ENCODE data around the gene RCN2. TPM values are rescaled to one million over a fixed set of nuclear protein-coding genes. Genes with fewer than 3 reads are reported as not detected.

The RCN2 gene
- total and polyA plus RNA-seq, 7 experiments from 2014 or later, result 16.7 to 45.7 (median 28.5) TPM

- ChIA-PET POLR2A (interaction anchor here (0.6 to 3.3 kb wide), 6 partner anchors 9 to 93 kb away, joined by 3 to 28 read pairs (median 4); partner anchors contain the start of genes PSTPIP1 and RCN2), CTCF (interaction anchor here (0.7 kb wide), 1 partner anchor 589 kb away, joined by 3 read pairs; no protein-coding TSS in a partner anchor)
- H3K4me1 ChIP-seq (ENCODE audit: control insufficient read depth in 2 of 2, insufficient read depth in 2 of 2, low read length in 2 of 2), result peaks cover 8 to 26% of the 10 kb centered on the region in 2 donors
- H3K9me3 ChIP-seq (ENCODE audit: control insufficient read depth in 2 of 3, low read length in 3 of 3), result no peaks in the 10 kb centered on the region
- no peaks in the 10 kb centered on the region for H3K27me3 Mint-ChIP-seq
- H3K4me1 Mint-ChIP-seq, result peaks cover 18 to 43% (median 36%) of the 10 kb centered on the region in 7 donors
- no peaks in the 10 kb centered on the region for H3K27me3 ChIP-seq (ENCODE audit: control insufficient read depth in 2 of 2, insufficient read depth in 2 of 2, low read length in 2 of 2)
- peak within 1 kb of the TSS; percentile 93 to 99 (median 97) for H3K27ac Mint-ChIP-seq
- DNase-seq, result peak; percentile 84 to 94 (median 90)
- ATAC-seq, result peak; percentile 95
- H3K36me3 ChIP-seq (ENCODE audit: control insufficient read depth in 2 of 3, insufficient read depth in 3 of 3, low read length in 3 of 3), result peaks cover 0 to 5% (median 0%) of the 10 kb centered on the region in 3 experiments
- H3K36me3 Mint-ChIP-seq, result peaks cover 0 to 5% (median 4%) of the 10 kb centered on the region in 5 donors
- H3K9me3 Mint-ChIP-seq, result peaks cover 0 to 3% (median 0%) of the 10 kb centered on the region in 11 donors
- peak within 1 kb of the TSS; percentile 64 for H3K4me3 ChIP-seq (ENCODE audit: low read length)
- H3K27ac ChIP-seq (ENCODE audit: low read depth, low read length), result peak within 1 kb of the TSS; percentile 84
- intact Hi-C loops (cut with micrococcal nuclease), result loop anchor here (1.0 to 10.0 kb wide), 7 partner anchors 26 to 1060 kb away; partner anchors contain the start of genes RCN2 (in 2 of the 2), HMG20A (in 1 of the 2), PEAK1 (in 1 of the 2) and PSTPIP1 (in 1 of the 2)
- H3K4me3 Mint-ChIP-seq, result peak within 1 kb of the TSS; percentile 86 to 96 (median 94)
Measured at GRCh38 chr15:76905013-76905839, 26.3 kb upstream of the RCN2 start, which contains the start of gene SCAPER. Gene SCAPER, minus strand, starts transcription at chr15:76905340. Its CDS starts 21,523 bp downstream, at chr15:76883817.

- Histone ChIP-seq H3K27ac (ENCODE audit: low read depth, low read length) (peak overlapping the region; percentile 84), H3K4me1 (ENCODE audit: control insufficient read depth in 2 of 2, insufficient read depth in 2 of 2, low read length in 2 of 2) (peaks cover 8 to 26% of the 10 kb centered on the region in 2 donors), H3K9me3 (ENCODE audit: control insufficient read depth in 2 of 3, low read length in 3 of 3) (no peaks in the 10 kb centered on the region), H3K36me3 (ENCODE audit: control insufficient read depth in 2 of 3, insufficient read depth in 3 of 3, low read length in 3 of 3) (peaks cover 0 to 5% (median 0%) of the 10 kb centered on the region in 3 experiments), H3K4me3 (ENCODE audit: low read length) (peak overlapping the region; percentile 64), H3K27me3 (ENCODE audit: control insufficient read depth in 2 of 2, insufficient read depth in 2 of 2, low read length in 2 of 2) (no peaks in the 10 kb centered on the region)
- POLR2A ChIA-PET, result interaction anchor here (0.6 to 3.3 kb wide), 7 partner anchors 8 to 528 kb away, joined by 3 to 28 read pairs (median 4); partner anchors contain the start of genes PSTPIP1 and RCN2
- DNase-seq, result no peak
- Mint-ChIP-seq H3K9me3 (peaks cover 0 to 3% (median 0%) of the 10 kb centered on the region in 11 donors), H3K4me1 (peaks cover 18 to 43% (median 36%) of the 10 kb centered on the region in 7 donors), H3K36me3 (peaks cover 0 to 4% (median 0%) of the 10 kb centered on the region in 5 donors), H3K27me3 (no peaks in the 10 kb centered on the region), H3K27ac (peak overlapping the region; percentile 87 to 99 (median 97)), H3K4me3 (peak overlapping the region; percentile 86 to 96 (median 94))
- CTCF ChIA-PET, result interaction anchor here (0.7 kb wide), 1 partner anchor 589 kb away, joined by 3 read pairs; no protein-coding TSS in a partner anchor
- intact Hi-C loops (cut with micrococcal nuclease), result loop anchor here (1.0 to 10.0 kb wide), 7 partner anchors 25 to 1061 kb away; partner anchors contain the start of genes RCN2 (in 2 of the 2), HMG20A (in 1 of the 2), PEAK1 (in 1 of the 2) and PSTPIP1 (in 1 of the 2)
- ATAC-seq, result no peak
Measured at GRCh38 chr15:76905855-76906254, 25.7 kb upstream of the RCN2 start.

GRCh38 chr15:76912430-76912829 lies 19.1 kb upstream of the RCN2 start:
- H3K4me3 ChIP-seq (ENCODE audit: low read length), result no peak overlapping the region
- ChIA-PET CTCF (no interaction called here), POLR2A (no interaction called here)
- ATAC-seq, result no peak
- intact Hi-C loops (cut with micrococcal nuclease), result no loop called here
- Mint-ChIP-seq H3K9me3 (no peaks in the 10 kb centered on the region), H3K4me1 (peaks cover 0 to 5% (median 4%) of the 10 kb centered on the region in 7 donors), H3K36me3 (no peaks in the 10 kb centered on the region), H3K27ac (no peak overlapping the region), H3K4me3 (no peak overlapping the region), H3K27me3 (peaks cover 0 to 15% (median 4%) of the 10 kb centered on the region in 5 donors)
- no peaks in the 10 kb centered on the region for H3K36me3 ChIP-seq (ENCODE audit: control insufficient read depth in 2 of 3, insufficient read depth in 3 of 3, low read length in 3 of 3)
- no peaks in the 10 kb centered on the region for H3K4me1 ChIP-seq (ENCODE audit: control insufficient read depth in 2 of 2, insufficient read depth in 2 of 2, low read length in 2 of 2)
- H3K27ac ChIP-seq (ENCODE audit: low read depth, low read length), result no peak overlapping the region
- DNase-seq, result no peak
- no peaks in the 10 kb centered on the region for H3K9me3 ChIP-seq (ENCODE audit: control insufficient read depth in 2 of 3, low read length in 3 of 3)
- H3K27me3 ChIP-seq (ENCODE audit: control insufficient read depth in 2 of 2, insufficient read depth in 2 of 2, low read length in 2 of 2), result no peaks in the 10 kb centered on the region

GRCh38 chr15:76913737-76914136 lies 17.8 kb upstream of the RCN2 start:
- Histone ChIP-seq H3K4me3 (ENCODE audit: low read length) (no peak overlapping the region), H3K36me3 (ENCODE audit: control insufficient read depth in 2 of 3, insufficient read depth in 3 of 3, low read length in 3 of 3) (no peaks in the 10 kb centered on the region), H3K9me3 (ENCODE audit: control insufficient read depth in 2 of 3, low read length in 3 of 3) (no peaks in the 10 kb centered on the region), H3K27me3 (ENCODE audit: control insufficient read depth in 2 of 2, insufficient read depth in 2 of 2, low read length in 2 of 2) (no peaks in the 10 kb centered on the region), H3K4me1 (ENCODE audit: control insufficient read depth in 2 of 2, insufficient read depth in 2 of 2, low read length in 2 of 2) (no peaks in the 10 kb centered on the region), H3K27ac (ENCODE audit: low read depth, low read length) (no peak overlapping the region)
- ChIA-PET POLR2A (interaction anchor here (1.1 kb wide), 1 partner anchor 8 kb away, joined by 4 read pairs; the partner anchor contains the start of gene SCAPER), CTCF (no interaction called here)
- ATAC-seq, result no peak
- Mint-ChIP-seq H3K9me3 (no peaks in the 10 kb centered on the region), H3K27me3 (peaks cover 0 to 25% (median 5%) of the 10 kb centered on the region in 5 donors), H3K36me3 (no peaks in the 10 kb centered on the region), H3K4me1 (peaks cover 0 to 5% (median 0%) of the 10 kb centered on the region in 7 donors), H3K27ac (no peak overlapping the region), H3K4me3 (no peak overlapping the region)
- intact Hi-C loops (cut with micrococcal nuclease), result no loop called here
- DNase-seq, result no peak

GRCh38 chr15:76916369-76916768 lies 15.2 kb upstream of the RCN2 start:
- ATAC-seq (no peak), DNase-seq (no peak)
- no peak overlapping the region for H3K27ac ChIP-seq (ENCODE audit: low read depth, low read length)
- H3K36me3 Mint-ChIP-seq, result no peaks in the 10 kb centered on the region
- intact Hi-C loops (cut with micrococcal nuclease), result no loop called here
- no peak overlapping the region for H3K4me3 ChIP-seq (ENCODE audit: low read length)
- H3K27me3 ChIP-seq (ENCODE audit: control insufficient read depth in 2 of 2, insufficient read depth in 2 of 2, low read length in 2 of 2), result no peaks in the 10 kb centered on the region
- no peak overlapping the region for H3K27ac Mint-ChIP-seq
- no peaks in the 10 kb centered on the region for H3K36me3 ChIP-seq (ENCODE audit: control insufficient read depth in 2 of 3, insufficient read depth in 3 of 3, low read length in 3 of 3)
- POLR2A ChIA-PET, result no interaction called here
- H3K4me1 ChIP-seq (ENCODE audit: control insufficient read depth in 2 of 2, insufficient read depth in 2 of 2, low read length in 2 of 2), result no peaks in the 10 kb centered on the region
- H3K4me1 Mint-ChIP-seq, result peaks cover 0 to 5% (median 0%) of the 10 kb centered on the region in 7 donors
- no peaks in the 10 kb centered on the region for H3K9me3 Mint-ChIP-seq
- no peaks in the 10 kb centered on the region for H3K9me3 ChIP-seq (ENCODE audit: control insufficient read depth in 2 of 3, low read length in 3 of 3)
- CTCF ChIA-PET, result interaction anchor here (1.5 kb wide), 1 partner anchor 79 kb away, joined by 4 read pairs; the partner anchor contains the start of gene PSTPIP1
- peaks cover 0 to 46% (median 5%) of the 10 kb centered on the region in 5 donors for H3K27me3 Mint-ChIP-seq
- no peak overlapping the region for H3K4me3 Mint-ChIP-seq

- Histone ChIP-seq H3K36me3 (ENCODE audit: control insufficient read depth in 2 of 3, insufficient read depth in 3 of 3, low read length in 3 of 3) (no peaks in the 10 kb centered on the region), H3K9me3 (ENCODE audit: control insufficient read depth in 2 of 3, low read length in 3 of 3) (no peaks in the 10 kb centered on the region), H3K27ac (ENCODE audit: low read depth, low read length) (no peak overlapping the region), H3K4me1 (ENCODE audit: control insufficient read depth in 2 of 2, insufficient read depth in 2 of 2, low read length in 2 of 2) (peaks cover 4 to 14% of the 10 kb centered on the region in 2 donors), H3K27me3 (ENCODE audit: control insufficient read depth in 2 of 2, insufficient read depth in 2 of 2, low read length in 2 of 2) (no peaks in the 10 kb centered on the region), H3K4me3 (ENCODE audit: low read length) (no peak overlapping the region)
- Mint-ChIP-seq H3K4me1 (peaks cover 9 to 21% (median 19%) of the 10 kb centered on the region in 7 donors), H3K4me3 (no peak overlapping the region), H3K27me3 (peaks cover 0 to 41% (median 0%) of the 10 kb centered on the region in 5 donors), H3K27ac (no peak overlapping the region), H3K36me3 (peaks cover 0 to 3% (median 2%) of the 10 kb centered on the region in 5 donors), H3K9me3 (no peaks in the 10 kb centered on the region)
- intact Hi-C loops (cut with micrococcal nuclease), result no loop called here
- no peak for ATAC-seq
- DNase-seq, result no peak
- POLR2A ChIA-PET, result interaction anchor here (0.6 kb wide), 2 partner anchors 18 to 493 kb away, joined by 3 read pairs; no protein-coding TSS in a partner anchor
- CTCF ChIA-PET, result no interaction called here
Measured at GRCh38 chr15:76928201-76928600, 3.3 kb upstream of the RCN2 start.

All from naive thymus-derived CD4-positive, alpha-beta T cell (primary cell).